Prostate gland (tissue), 1 donor: ENCODE data around the gene POM121L12.

ENCODE experiments used
- POLR2A ChIP-seq: fragments of 450-650 bp; IDR thresholded peaks from one replicate; pipeline ENCODE4 v1.6.1; 2016; ENCODE audit warnings: antibody characterized with exemption, mild to moderate bottlenecking
- POLR2AphosphoS5 ChIP-seq: sonication (generic); formaldehyde crosslinking; IDR thresholded peaks from one replicate; pipeline ENCODE4 v1.6.1; 2017; ENCODE audit warnings: antibody characterized with exemption

DNA sequence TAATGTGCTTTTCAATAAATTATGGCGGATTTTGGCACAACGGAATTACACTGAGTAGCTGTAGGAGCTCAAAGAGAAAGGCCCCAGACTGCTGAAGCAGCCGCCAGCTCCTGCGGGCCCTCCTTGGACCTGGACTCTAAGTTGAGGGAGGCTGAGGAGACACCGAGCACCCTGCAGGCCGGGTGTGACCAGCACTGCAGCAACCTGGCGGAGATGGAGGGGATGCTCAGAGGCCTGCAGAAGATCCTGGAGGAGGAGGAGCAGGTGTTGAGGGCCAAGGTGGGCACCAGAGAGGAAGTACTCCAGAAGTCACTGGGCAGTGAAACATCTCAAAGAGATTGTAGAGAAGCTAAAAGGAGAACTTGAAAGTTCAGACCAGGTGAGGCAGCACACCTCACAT lies 33.0 kb upstream of the POM121L12 start:
- no peak for TF ChIP-seq POLR2A
- no peak for TF ChIP-seq POLR2AphosphoS5
